Activated CD4-positive, alpha-beta memory T cell treated with anti-CD3 and anti-CD28 coated beads for 36 hours (primary cell): ENCODE data around the gene ZHX3. TPM values are rescaled to one million over a fixed set of nuclear protein-coding genes. Genes with fewer than 3 reads are reported as not detected.

Experiments used
- CTCF ChIA-PET: fragments of 350-600 bp; sonication (Branson Sonifier 250); formaldehyde crosslinking; loops from one replicate; lab custom pipeline; 2021; ENCODE audit warnings: antibody characterized with exemption, inconsistent platforms; lab: Charles Lee
- POLR2A ChIA-PET: fragments of 350-600 bp; sonication (Branson Sonifier 250); formaldehyde crosslinking; loops from one replicate; lab custom pipeline; 2021; ENCODE audit warnings: antibody characterized with exemption; lab: Charles Lee
- DNase-seq: peaks from one replicate; pipeline ENCODE4 v3.0.0-alpha.2; 2020
- H3K27ac Mint-ChIP-seq: one replicate; pipeline ENCODE4 v1.8.0; 2021; ENCODE audit warnings: mixed read lengths
- H3K27me3 Mint-ChIP-seq: one replicate; pipeline ENCODE4 v1.8.0; 2021; ENCODE audit warnings: mixed read lengths
- H3K36me3 Mint-ChIP-seq: one replicate; pipeline ENCODE4 v1.8.0; 2021; ENCODE audit warnings: mixed read lengths
- H3K4me1 Mint-ChIP-seq: one replicate; pipeline ENCODE4 v1.8.0; 2021; ENCODE audit warnings: low read depth, mixed read lengths
- H3K4me3 Mint-ChIP-seq: one replicate; pipeline ENCODE4 v1.8.0; 2021; ENCODE audit warnings: mild to moderate bottlenecking, mixed read lengths
- H3K9me3 Mint-ChIP-seq: one replicate; pipeline ENCODE4 v1.8.0; 2021; ENCODE audit warnings: mixed read lengths
- intact Hi-C: fragments of 100-400 bp; cut with micrococcal nuclease; formaldehyde crosslinking; loops from one replicate; pipeline ENCODE4 v1.15.1; 2023
- total RNA-seq, 2 experiments: library from RNA; stranded (reverse); gene quantifications; one replicate each; pipeline ENCODE4 v1.2.3, GENCODE V29; 2021

Gene ZHX3
- total RNA-seq, 2 experiments from 2014 or later: 9.4 to 11.3 TPM

- Mint-ChIP-seq H3K9me3 (no peaks in the 10 kb centered on the region), H3K4me3 (no peak overlapping the region), H3K27me3 (no peaks in the 10 kb centered on the region), H3K4me1 (no peaks in the 10 kb centered on the region), H3K36me3 (no peaks in the 10 kb centered on the region), H3K27ac (no peak overlapping the region)
- CTCF ChIA-PET: interaction anchor here (0.6 to 3.9 kb wide), 3 partner anchors 9 to 50 kb away, joined by 3 to 20 read pairs (median 5); no protein-coding TSS in a partner anchor
- intact Hi-C loops: no loop called here
- POLR2A ChIA-PET: no interaction called here
- DNase-seq: no peak
Measured at GRCh38 chr20:41222296-41222695, 95.2 kb downstream of the ZHX3 start.

- Mint-ChIP-seq H3K4me1 (no peaks in the 10 kb centered on the region), H3K9me3 (no peaks in the 10 kb centered on the region), H3K27me3 (no peaks in the 10 kb centered on the region), H3K27ac (no peak overlapping the region), H3K36me3 (no peaks in the 10 kb centered on the region), H3K4me3 (no peak overlapping the region)
- CTCF ChIA-PET: interaction anchor here (0.6 to 3.9 kb wide), 2 partner anchors 10 to 49 kb away, joined by 3 to 20 read pairs; no protein-coding TSS in a partner anchor
- no peak for DNase-seq
- POLR2A ChIA-PET: no interaction called here
- intact Hi-C loops: no loop called here
Measured at GRCh38 chr20:41221614-41222218, 95.8 kb downstream of the ZHX3 start.

- no peak for DNase-seq
- intact Hi-C loops: no loop called here
- ChIA-PET POLR2A (no interaction called here), CTCF (interaction anchor here (2.5 kb wide), 1 partner anchor 13 kb away, joined by 12 read pairs; no protein-coding TSS in a partner anchor)
- Mint-ChIP-seq H3K27ac (no peak overlapping the region), H3K4me3 (no peak overlapping the region), H3K9me3 (no peaks in the 10 kb centered on the region), H3K36me3 (no peaks in the 10 kb centered on the region), H3K4me1 (no peaks in the 10 kb centered on the region), H3K27me3 (no peaks in the 10 kb centered on the region)
Measured at GRCh38 chr20:41219824-41220223, 97.7 kb downstream of the ZHX3 start.

GRCh38 chr20:41218466-41218865 is 99.1 kb downstream of the ZHX3 start:
- no peaks in the 10 kb centered on the region for H3K36me3 Mint-ChIP-seq
- POLR2A ChIA-PET: no interaction called here
- no peaks in the 10 kb centered on the region for H3K27me3 Mint-ChIP-seq
- no peak for DNase-seq
- no peak overlapping the region for H3K4me3 Mint-ChIP-seq
- no peak overlapping the region for H3K27ac Mint-ChIP-seq
- intact Hi-C loops: no loop called here
- H3K9me3 Mint-ChIP-seq: no peaks in the 10 kb centered on the region
- CTCF ChIA-PET: interaction anchor here (1.1 to 2.5 kb wide), 2 partner anchors 14 to 46 kb away, joined by 3 to 12 read pairs; no protein-coding TSS in a partner anchor
- H3K4me1 Mint-ChIP-seq: no peaks in the 10 kb centered on the region

- intact Hi-C loops: no loop called here
- no peak overlapping the region for H3K27ac Mint-ChIP-seq
- no peaks in the 10 kb centered on the region for H3K4me1 Mint-ChIP-seq
- no peak overlapping the region for H3K4me3 Mint-ChIP-seq
- no peak for DNase-seq
- no peaks in the 10 kb centered on the region for H3K9me3 Mint-ChIP-seq
- ChIA-PET POLR2A (no interaction called here), CTCF (interaction anchor here (0.8 to 0.9 kb wide), 2 partner anchors 15 to 122 kb away, joined by 3 read pairs; no protein-coding TSS in a partner anchor)
- H3K27me3 Mint-ChIP-seq: no peaks in the 10 kb centered on the region
- no peaks in the 10 kb centered on the region for H3K36me3 Mint-ChIP-seq
Measured at GRCh38 chr20:41217422-41217821, 100.1 kb downstream of the ZHX3 start.

- H3K27me3 Mint-ChIP-seq: no peaks in the 10 kb centered on the region
- H3K9me3 Mint-ChIP-seq: no peaks in the 10 kb centered on the region
- DNase-seq: no peak
- CTCF ChIA-PET: interaction anchor here (1.1 kb wide), 1 partner anchor 9 kb away, joined by 3 read pairs; no protein-coding TSS in a partner anchor
- H3K4me3 Mint-ChIP-seq: no peak overlapping the region
- no peak overlapping the region for H3K27ac Mint-ChIP-seq
- POLR2A ChIA-PET: no interaction called here
- peaks cover 4% of the 10 kb centered on the region for H3K4me1 Mint-ChIP-seq
- no peaks in the 10 kb centered on the region for H3K36me3 Mint-ChIP-seq
- intact Hi-C loops: no loop called here
Measured at GRCh38 chr20:41214666-41215065, 102.9 kb downstream of the ZHX3 start.

GRCh38 chr20:41214202-41214601 is 103.3 kb downstream of the ZHX3 start:
- no peaks in the 10 kb centered on the region for H3K36me3 Mint-ChIP-seq

GRCh38 chr20:41213150-41213820 is 104.2 kb downstream of the ZHX3 start:
- CTCF ChIA-PET: interaction anchor here (1.2 kb wide), 1 partner anchor 250 kb away, joined by 3 read pairs; no protein-coding TSS in a partner anchor
- H3K4me1 Mint-ChIP-seq: peaks cover 4% of the 10 kb centered on the region
- no peak for DNase-seq
- intact Hi-C loops: no loop called here
- no peak overlapping the region for H3K27ac Mint-ChIP-seq
- no peak overlapping the region for H3K4me3 Mint-ChIP-seq
- H3K27me3 Mint-ChIP-seq: no peaks in the 10 kb centered on the region
- H3K36me3 Mint-ChIP-seq: no peaks in the 10 kb centered on the region
- POLR2A ChIA-PET: no interaction called here
- H3K9me3 Mint-ChIP-seq: no peaks in the 10 kb centered on the region

More at GRCh38 chr20:41214202-41214601, 103.3 kb downstream of the ZHX3 start:
- intact Hi-C loops: no loop called here
- Mint-ChIP-seq H3K27me3 (no peaks in the 10 kb centered on the region), H3K9me3 (no peaks in the 10 kb centered on the region), H3K4me1 (peaks cover 4% of the 10 kb centered on the region), H3K27ac (no peak overlapping the region), H3K4me3 (no peak overlapping the region)
- no peak for DNase-seq
- POLR2A ChIA-PET: no interaction called here
- CTCF ChIA-PET: no interaction called here

- no peaks in the 10 kb centered on the region for H3K4me1 Mint-ChIP-seq
- DNase-seq: no peak
- H3K27me3 Mint-ChIP-seq: no peaks in the 10 kb centered on the region
- ChIA-PET POLR2A (no interaction called here), CTCF (no interaction called here)
- H3K36me3 Mint-ChIP-seq: peaks cover 10% of the 10 kb centered on the region
- no peaks in the 10 kb centered on the region for H3K9me3 Mint-ChIP-seq
- H3K27ac Mint-ChIP-seq: no peak overlapping the region
- H3K4me3 Mint-ChIP-seq: no peak overlapping the region
- intact Hi-C loops: no loop called here
Measured at GRCh38 chr20:41205313-41205712, 112.2 kb downstream of the ZHX3 start.

GRCh38 chr20:41204304-41205265 is 112.9 kb downstream of the ZHX3 start:
- POLR2A ChIA-PET: no interaction called here
- intact Hi-C loops: no loop called here
- DNase-seq: no peak
- CTCF ChIA-PET: no interaction called here
- Mint-ChIP-seq H3K36me3 (peaks cover 14% of the 10 kb centered on the region), H3K9me3 (peaks cover 3% of the 10 kb centered on the region), H3K27me3 (no peaks in the 10 kb centered on the region), H3K27ac (no peak overlapping the region), H3K4me1 (no peaks in the 10 kb centered on the region), H3K4me3 (no peak overlapping the region)

- Mint-ChIP-seq H3K4me3 (no peak overlapping the region), H3K27ac (no peak overlapping the region)
- CTCF ChIA-PET: no interaction called here
Measured at GRCh38 chr20:41203660-41204059, 113.9 kb downstream of the ZHX3 start.

GRCh38 chr20:41202426-41202825 is 115.1 kb downstream of the ZHX3 start:
- Mint-ChIP-seq H3K9me3 (peaks cover 14% of the 10 kb centered on the region), H3K4me1 (no peaks in the 10 kb centered on the region), H3K4me3 (no peak overlapping the region), H3K27me3 (no peaks in the 10 kb centered on the region), H3K36me3 (peaks cover 24% of the 10 kb centered on the region), H3K27ac (no peak overlapping the region)
- ChIA-PET CTCF (interaction anchor here (1.3 kb wide), 1 partner anchor 29 kb away, joined by 3 read pairs; no protein-coding TSS in a partner anchor), POLR2A (no interaction called here)
- DNase-seq: no peak
- intact Hi-C loops: no loop called here

More at GRCh38 chr20:41203660-41204059, 113.9 kb downstream of the ZHX3 start:
- Mint-ChIP-seq H3K4me1 (no peaks in the 10 kb centered on the region), H3K9me3 (peaks cover 10% of the 10 kb centered on the region), H3K36me3 (peaks cover 21% of the 10 kb centered on the region), H3K27me3 (no peaks in the 10 kb centered on the region)
- no peak for DNase-seq
- POLR2A ChIA-PET: no interaction called here
- intact Hi-C loops: no loop called here
